AG04450 (cell line): ENCODE measurements around the gene SLC20A1. TPM values are rescaled to one million over a fixed set of nuclear protein-coding genes. Genes with fewer than 3 reads are reported as not detected.
A peak's percentile ranks its signal among the peaks of the same experiment; 100 is the strongest.

ENCODE experiments used
- CTCF ChIA-PET: fragments of 300-600, 350-600 bp; formaldehyde crosslinking; extraction: SDS; loops from one replicate; lab custom pipeline; 2022; ENCODE audit warnings: antibody characterized with exemption, inconsistent platforms; lab: Charles Lee
- POLR2A ChIA-PET: fragments of 350-600 bp; formaldehyde crosslinking; extraction: SDS; loops from one replicate; lab custom pipeline; 2021; ENCODE audit warnings: antibody characterized with exemption, inconsistent platforms; lab: Yijun Ruan, JAX
- DNase-seq: peaks from one replicate; pipeline ENCODE4 v3.0.0-alpha.2; 2011; ENCODE audit warnings: low read depth, low spot score
- H3K27ac ChIP-seq: one replicate; pipeline ENCODE4 v1.5.1; 2012; ENCODE audit warnings: low read depth, low read length, control low read depth
- H3K27me3 ChIP-seq: one replicate; pipeline ENCODE4 v1.6.0; 2012; ENCODE audit warnings: low read length; ENCODE audit not compliant: control insufficient read depth, insufficient read depth
- H3K4me3 ChIP-seq: 2 replicates; pipeline ENCODE4 v1.5.1; 2011; ENCODE audit warnings: mild to moderate bottlenecking, low read depth, low read length, control low read depth
- H3K9me3 ChIP-seq: 2 replicates; pipeline ENCODE4 v1.5.1; 2012; ENCODE audit warnings: low read length; ENCODE audit not compliant: control insufficient read depth, insufficient read depth
- polyA plus RNA-seq: library from polyadenylated mRNA; depleted of rRNA; stranded (reverse); fragments of >200 nt; gene quantifications from 2 replicates; pipeline ENCODE4 v1.2.3, GENCODE V29; 2011
- TF ChIP-seq, protein P1 (sequence below): IDR thresholded peaks from 2 replicates; pipeline ENCODE4 v1.5.1; 2011; ENCODE audit warnings: low read depth, low read length, control low read depth, inconsistent platforms

SLC20A1 gene
- polyA plus RNA-seq, 1 experiment: 74.8 TPM

DNA sequence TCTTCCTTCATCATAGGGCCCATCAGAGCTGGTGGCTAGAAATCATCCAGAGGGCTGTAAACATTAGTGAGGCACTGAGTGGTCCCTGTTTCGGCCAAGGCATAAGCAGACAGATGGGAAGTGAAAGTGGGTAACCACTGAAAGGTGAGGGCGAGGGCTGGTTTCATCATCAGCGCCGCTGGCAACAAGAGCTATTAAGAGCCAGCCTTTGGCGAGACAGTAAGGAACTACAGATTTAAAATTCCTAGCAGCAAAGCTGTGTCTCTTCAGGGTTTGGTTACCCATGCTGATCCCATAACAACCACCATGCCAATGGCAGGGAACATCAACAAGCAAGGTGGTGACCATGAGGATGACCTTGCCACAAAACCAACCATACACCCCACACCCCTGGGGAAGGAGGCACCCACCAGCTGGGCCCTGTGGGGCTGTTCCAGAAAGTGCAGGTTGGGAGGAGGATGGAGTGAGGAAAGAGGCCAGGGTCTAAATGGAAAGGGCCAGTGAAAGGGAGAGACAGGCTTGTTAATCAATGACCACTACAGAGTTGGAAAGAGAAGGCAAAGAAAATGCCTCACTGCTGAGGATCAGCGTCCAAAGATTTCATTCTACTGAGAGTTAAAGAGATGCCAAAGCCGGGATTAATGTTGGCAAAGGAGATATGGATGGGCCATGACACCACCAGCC is 9.0 kb upstream of the SLC20A1 start:
- H3K27ac ChIP-seq: no peak overlapping the region
- CTCF ChIA-PET: interaction anchor here (0.8 to 1.3 kb wide), 2 partner anchors 8 to 37 kb away, joined by 6 to 7 read pairs; no protein-coding TSS in a partner anchor
- TF ChIP-seq, protein P1, sequence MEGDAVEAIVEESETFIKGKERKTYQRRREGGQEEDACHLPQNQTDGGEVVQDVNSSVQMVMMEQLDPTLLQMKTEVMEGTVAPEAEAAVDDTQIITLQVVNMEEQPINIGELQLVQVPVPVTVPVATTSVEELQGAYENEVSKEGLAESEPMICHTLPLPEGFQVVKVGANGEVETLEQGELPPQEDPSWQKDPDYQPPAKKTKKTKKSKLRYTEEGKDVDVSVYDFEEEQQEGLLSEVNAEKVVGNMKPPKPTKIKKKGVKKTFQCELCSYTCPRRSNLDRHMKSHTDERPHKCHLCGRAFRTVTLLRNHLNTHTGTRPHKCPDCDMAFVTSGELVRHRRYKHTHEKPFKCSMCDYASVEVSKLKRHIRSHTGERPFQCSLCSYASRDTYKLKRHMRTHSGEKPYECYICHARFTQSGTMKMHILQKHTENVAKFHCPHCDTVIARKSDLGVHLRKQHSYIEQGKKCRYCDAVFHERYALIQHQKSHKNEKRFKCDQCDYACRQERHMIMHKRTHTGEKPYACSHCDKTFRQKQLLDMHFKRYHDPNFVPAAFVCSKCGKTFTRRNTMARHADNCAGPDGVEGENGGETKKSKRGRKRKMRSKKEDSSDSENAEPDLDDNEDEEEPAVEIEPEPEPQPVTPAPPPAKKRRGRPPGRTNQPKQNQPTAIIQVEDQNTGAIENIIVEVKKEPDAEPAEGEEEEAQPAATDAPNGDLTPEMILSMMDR: no peak
- no peak overlapping the region for H3K4me3 ChIP-seq
- H3K27me3 ChIP-seq: no peaks in the 10 kb centered on the region
- H3K9me3 ChIP-seq: no peaks in the 10 kb centered on the region; the same call in 1 of the 2 replicates
- POLR2A ChIA-PET: interaction anchor here (0.6 kb wide), 1 partner anchor 977 kb away, joined by 5 read pairs; no protein-coding TSS in a partner anchor
- DNase-seq: no peak

DNA sequence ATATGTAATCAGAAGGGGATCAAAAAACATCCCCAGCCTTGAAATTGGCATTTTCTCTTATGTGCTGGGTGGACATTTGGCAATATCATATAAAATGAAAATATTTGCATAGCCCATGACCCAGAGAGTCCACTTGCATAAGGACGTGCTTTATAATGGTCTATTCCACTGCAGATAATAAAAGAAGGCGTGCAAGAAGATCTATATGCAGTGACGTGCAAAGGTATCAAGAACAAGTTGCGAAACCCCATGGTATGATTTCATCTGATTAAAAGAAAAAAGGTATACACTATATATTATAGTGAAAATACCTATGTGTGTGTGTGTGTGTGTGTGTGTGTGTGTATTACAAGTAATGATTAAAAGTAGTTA is 8.5 kb upstream of the SLC20A1 start:
- Histone ChIP-seq H3K9me3 (no peaks in the 10 kb centered on the region; the same call in 1 of the 2 replicates), H3K4me3 (no peak overlapping the region), H3K27ac (no peak overlapping the region), H3K27me3 (no peaks in the 10 kb centered on the region)
- DNase-seq: no peak
- POLR2A ChIA-PET: interaction anchor here (0.6 kb wide), 1 partner anchor 977 kb away, joined by 5 read pairs; no protein-coding TSS in a partner anchor
- TF ChIP-seq, protein P1: no peak
- CTCF ChIA-PET: interaction anchor here (0.7 to 1.3 kb wide), 5 partner anchors 9 to 90 kb away, joined by 4 to 8 read pairs (median 7); no protein-coding TSS in a partner anchor

DNA sequence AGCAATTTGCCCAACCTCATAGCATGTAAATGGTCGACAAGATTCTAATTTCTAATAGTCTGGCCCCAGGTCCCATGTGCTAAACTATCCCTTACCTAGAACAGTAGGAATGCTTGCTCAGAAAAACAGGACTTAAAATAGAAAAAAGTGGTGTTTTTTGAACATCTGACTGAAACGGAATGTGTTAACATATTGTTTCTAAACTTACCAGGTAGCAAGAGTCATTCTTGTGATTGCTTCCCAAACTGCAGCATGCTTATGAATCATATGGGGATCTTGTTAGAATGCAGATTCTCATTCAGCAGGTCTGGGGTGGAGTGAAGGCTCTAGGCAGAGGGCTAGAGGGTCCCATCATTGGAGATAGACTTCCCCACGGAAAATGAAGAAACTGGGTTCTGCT is 5.8 kb upstream of the SLC20A1 start:
- peak overlapping the region; percentile 96 for H3K27ac ChIP-seq
- no peak overlapping the region for H3K4me3 ChIP-seq
- H3K9me3 ChIP-seq: no peaks in the 10 kb centered on the region
- POLR2A ChIA-PET: no interaction called here
- TF ChIP-seq, protein P1: no peak
- CTCF ChIA-PET: no interaction called here
- H3K27me3 ChIP-seq: no peaks in the 10 kb centered on the region
- no peak for DNase-seq

DNA sequence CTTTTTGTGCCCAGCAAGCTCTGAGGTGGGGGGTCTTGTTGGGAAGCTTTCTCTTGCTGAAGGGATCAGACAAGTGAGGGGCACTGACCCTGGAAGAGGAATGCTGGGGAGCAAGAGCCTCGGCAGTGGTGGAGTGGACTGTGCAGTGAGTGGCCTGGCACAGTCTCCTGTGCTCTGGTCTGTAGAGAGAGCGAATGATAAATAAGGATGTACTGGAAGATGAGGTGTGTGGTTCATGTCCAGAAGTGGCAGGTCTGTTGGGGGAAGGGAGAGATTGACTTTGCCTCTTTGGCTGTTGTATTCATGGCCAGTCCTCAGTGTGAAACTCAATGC is 5.3 kb upstream of the SLC20A1 start:
- ChIA-PET POLR2A (interaction anchor here (0.5 to 1.0 kb wide), 3 partner anchors 9 to 80 kb away, joined by 3 to 9 read pairs (median 4); no protein-coding TSS in a partner anchor), CTCF (interaction anchor here (1.4 kb wide), 1 partner anchor 13 kb away, joined by 5 read pairs; no protein-coding TSS in a partner anchor)

More for the DNA sequence above, 5.3 kb upstream of the SLC20A1 start:
- no peaks in the 10 kb centered on the region for H3K9me3 ChIP-seq
- H3K4me3 ChIP-seq: peak overlapping the region; percentile 5; the same call in 1 of the 2 replicates
- no peaks in the 10 kb centered on the region for H3K27me3 ChIP-seq
- TF ChIP-seq, protein P1: no peak
- DNase-seq: no peak
- peak overlapping the region; percentile 96 for H3K27ac ChIP-seq
